IPS-18a (cell line): ENCODE data around the gene CSNK2B.
A peak's percentile ranks its signal among the peaks of the same experiment; 100 is the strongest.

Experiments
- H3K27ac ChIP-seq: one replicate; pipeline ENCODE4 v1.5.1; 2013; ENCODE audit warnings: low read length
- H3K27me3 ChIP-seq: one replicate; pipeline ENCODE4 v1.6.1; 2013; ENCODE audit warnings: mild to moderate bottlenecking, low read length; ENCODE audit not compliant: control insufficient read depth, insufficient read depth
- H3K36me3 ChIP-seq: one replicate; pipeline ENCODE4 v1.6.1; 2013; ENCODE audit warnings: low read depth, low read length; ENCODE audit not compliant: control insufficient read depth
- H3K4me1 ChIP-seq: one replicate; pipeline ENCODE4 v1.6.1; 2013; ENCODE audit warnings: low read depth, low read length; ENCODE audit not compliant: control insufficient read depth
- H3K4me3 ChIP-seq: one replicate; pipeline ENCODE4 v1.5.1; 2013; ENCODE audit warnings: low read length
- H3K9ac ChIP-seq: one replicate; pipeline ENCODE4 v1.6.1; 2013; ENCODE audit warnings: mild to moderate bottlenecking, low read length, moderate library complexity
- H3K9me3 ChIP-seq: one replicate; pipeline ENCODE4 v1.6.1; 2013; ENCODE audit warnings: low read depth, low read length; ENCODE audit not compliant: control insufficient read depth

CSNK2B gene

GRCh38 chr6:31640612-31641011 lies 25.3 kb upstream of the CSNK2B start:
- H3K4me1 ChIP-seq = no peaks in the 10 kb centered on the region
- H3K9ac ChIP-seq = no peak overlapping the region
- no peak overlapping the region for H3K4me3 ChIP-seq
- H3K27me3 ChIP-seq = no peaks in the 10 kb centered on the region
- H3K36me3 ChIP-seq = peaks cover 90% of the 10 kb centered on the region
- H3K27ac ChIP-seq = no peak overlapping the region
- H3K9me3 ChIP-seq = no peaks in the 10 kb centered on the region

DNA sequence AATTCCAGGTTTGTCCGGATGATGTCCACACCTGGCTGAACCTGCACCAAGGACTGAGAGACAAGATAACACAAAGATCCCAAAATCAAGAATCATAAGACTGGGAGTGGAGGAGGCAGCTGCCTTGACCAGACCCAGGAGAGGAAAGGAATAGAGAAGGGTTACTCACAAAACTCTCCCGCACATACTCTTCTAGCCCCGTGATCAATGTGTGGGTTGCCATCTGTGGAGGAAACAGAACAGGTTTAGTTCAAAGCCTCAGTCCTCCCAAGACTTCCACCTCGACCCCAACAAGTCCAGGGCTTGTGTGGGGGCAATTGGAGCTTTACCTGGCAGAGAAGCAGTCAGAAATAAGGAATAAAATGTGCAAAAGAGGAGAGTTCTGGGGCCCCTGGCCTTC lies 24.5 kb upstream of the CSNK2B start:
- H3K27ac ChIP-seq = no peak overlapping the region
- H3K27me3 ChIP-seq = no peaks in the 10 kb centered on the region
- H3K9me3 ChIP-seq = no peaks in the 10 kb centered on the region
- H3K9ac ChIP-seq = no peak overlapping the region
- peaks cover 90% of the 10 kb centered on the region for H3K36me3 ChIP-seq
- H3K4me3 ChIP-seq = no peak overlapping the region
- no peaks in the 10 kb centered on the region for H3K4me1 ChIP-seq

DNA sequence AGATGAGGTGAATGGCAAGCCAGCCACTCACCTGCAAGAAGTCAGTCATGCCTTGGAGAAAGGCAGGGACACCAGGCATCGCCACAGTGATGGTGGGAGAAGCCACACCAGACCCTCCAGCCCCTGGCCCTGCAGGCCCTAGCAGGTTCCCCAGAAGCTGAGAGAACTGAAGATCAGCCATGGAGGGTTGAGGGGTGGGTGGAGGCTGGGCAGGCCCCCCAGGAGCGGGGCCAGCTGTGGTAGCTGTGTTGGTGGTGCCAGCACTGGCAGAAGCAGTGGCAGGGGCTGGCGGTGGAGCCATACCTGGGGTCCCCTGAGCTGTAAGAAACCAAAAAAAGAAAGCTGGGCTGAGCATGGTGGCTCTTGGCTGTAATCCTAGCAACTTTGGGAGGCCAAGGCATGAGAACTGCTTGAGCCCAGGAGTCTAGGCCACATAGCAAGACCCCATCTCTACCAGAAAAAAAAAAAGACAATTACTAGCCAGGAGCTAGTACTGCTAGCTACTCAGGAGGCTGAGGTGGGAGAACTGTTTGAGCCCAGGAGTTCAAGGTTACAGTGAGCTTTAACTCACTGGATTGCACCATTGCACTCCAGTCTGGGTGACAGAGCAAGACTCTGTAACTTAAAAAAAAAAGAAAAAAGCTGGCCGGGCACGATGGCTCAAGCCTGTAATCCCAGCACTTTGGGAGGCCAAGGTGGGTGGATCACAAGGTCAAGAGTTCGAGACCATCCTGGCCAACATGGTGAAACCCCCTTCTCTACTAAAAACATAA lies 22.9 kb upstream of the CSNK2B start:
- no peak overlapping the region for H3K4me3 ChIP-seq
- no peaks in the 10 kb centered on the region for H3K27me3 ChIP-seq
- H3K27ac ChIP-seq = no peak overlapping the region
- H3K36me3 ChIP-seq = peaks cover 86% of the 10 kb centered on the region
- H3K9me3 ChIP-seq = no peaks in the 10 kb centered on the region
- H3K4me1 ChIP-seq = no peaks in the 10 kb centered on the region
- no peak overlapping the region for H3K9ac ChIP-seq

GRCh38 chr6:31643818-31644454 lies 21.9 kb upstream of the CSNK2B start:
- no peaks in the 10 kb centered on the region for H3K27me3 ChIP-seq
- no peak overlapping the region for H3K27ac ChIP-seq
- H3K4me1 ChIP-seq = no peaks in the 10 kb centered on the region
- H3K4me3 ChIP-seq = no peak overlapping the region
- no peak overlapping the region for H3K9ac ChIP-seq
- H3K36me3 ChIP-seq = peaks cover 88% of the 10 kb centered on the region
- H3K9me3 ChIP-seq = no peaks in the 10 kb centered on the region

DNA sequence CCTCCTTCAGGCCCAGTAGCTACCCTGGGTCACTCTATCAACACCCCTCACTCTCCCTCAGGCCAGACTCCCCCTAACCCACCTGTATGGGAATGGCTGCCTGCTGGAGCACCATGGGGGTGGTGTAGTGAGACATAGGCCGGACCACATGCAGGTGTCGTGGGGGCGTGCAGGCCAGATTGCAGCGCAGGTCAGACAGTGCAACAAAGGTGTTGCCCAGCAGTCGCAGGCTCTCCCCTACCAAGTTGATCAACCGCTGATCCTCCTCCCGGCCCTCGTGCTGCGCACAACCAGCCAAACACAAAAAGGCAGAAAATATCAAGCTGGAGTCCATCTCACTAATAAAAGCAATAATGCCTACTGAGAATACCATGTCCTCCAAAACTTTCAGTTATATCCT lies 20.6 kb upstream of the CSNK2B start:
- no peaks in the 10 kb centered on the region for H3K4me1 ChIP-seq
- H3K27ac ChIP-seq = no peak overlapping the region
- H3K36me3 ChIP-seq = peaks cover 84% of the 10 kb centered on the region
- no peak overlapping the region for H3K9ac ChIP-seq
- H3K4me3 ChIP-seq = no peak overlapping the region
- no peaks in the 10 kb centered on the region for H3K27me3 ChIP-seq
- no peaks in the 10 kb centered on the region for H3K9me3 ChIP-seq

- H3K4me1 ChIP-seq = peaks cover 9% of the 10 kb centered on the region
- no peaks in the 10 kb centered on the region for H3K27me3 ChIP-seq
- no peaks in the 10 kb centered on the region for H3K9me3 ChIP-seq
- peak overlapping the region; percentile 87 for H3K9ac ChIP-seq
- peak overlapping the region; percentile 81 for H3K4me3 ChIP-seq
- peak overlapping the region; percentile 81 for H3K27ac ChIP-seq
- peaks cover 29% of the 10 kb centered on the region for H3K36me3 ChIP-seq
Observed at GRCh38 chr6:31651602-31652191, 14.2 kb upstream of the CSNK2B start.

DNA sequence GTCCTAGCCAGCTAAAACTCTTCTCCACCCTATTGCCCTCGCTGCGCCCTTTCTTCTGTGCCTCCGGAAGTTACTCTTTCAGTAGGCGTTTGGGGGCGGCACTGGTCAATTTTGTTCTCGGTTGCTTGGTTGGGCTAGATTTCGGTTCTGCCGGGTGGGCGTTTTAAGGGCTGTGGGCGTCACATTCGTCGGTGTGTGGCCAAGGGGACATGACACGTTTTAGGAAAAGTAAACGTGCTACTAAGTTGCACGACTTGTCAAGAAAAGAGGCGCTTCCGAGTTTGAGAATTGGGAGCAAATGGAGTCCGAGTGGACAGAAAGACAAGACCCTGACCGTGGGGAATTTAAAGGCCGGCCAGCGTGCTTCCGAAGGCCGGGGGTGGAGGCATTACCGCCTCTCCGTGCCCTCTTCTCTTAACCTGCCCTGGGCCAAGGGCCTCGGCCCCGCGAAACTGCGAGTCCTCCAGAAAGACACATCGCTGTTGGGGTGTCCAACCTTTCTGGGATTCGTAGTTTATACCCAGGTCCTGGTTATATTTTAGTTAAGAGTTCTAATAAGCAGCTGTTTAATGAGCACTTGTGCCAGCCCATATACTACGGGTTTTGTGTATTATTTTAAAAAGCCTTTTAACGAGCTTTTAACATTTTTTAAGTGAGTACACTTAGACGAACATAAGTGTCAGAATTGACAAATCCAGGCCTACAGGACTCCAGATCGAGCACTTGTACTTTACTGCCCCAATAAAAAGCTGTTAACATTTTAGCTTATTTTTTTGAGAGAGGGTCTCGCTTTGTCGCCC lies 12.8 kb upstream of the CSNK2B start:
- H3K36me3 ChIP-seq = peaks cover 19% of the 10 kb centered on the region
- H3K4me1 ChIP-seq = peaks cover 9% of the 10 kb centered on the region
- peak overlapping the region; percentile 87 for H3K9ac ChIP-seq
- no peaks in the 10 kb centered on the region for H3K9me3 ChIP-seq
- H3K27ac ChIP-seq = peak overlapping the region; percentile 97
- peak overlapping the region; percentile 81 for H3K4me3 ChIP-seq
- H3K27me3 ChIP-seq = no peaks in the 10 kb centered on the region

DNA sequence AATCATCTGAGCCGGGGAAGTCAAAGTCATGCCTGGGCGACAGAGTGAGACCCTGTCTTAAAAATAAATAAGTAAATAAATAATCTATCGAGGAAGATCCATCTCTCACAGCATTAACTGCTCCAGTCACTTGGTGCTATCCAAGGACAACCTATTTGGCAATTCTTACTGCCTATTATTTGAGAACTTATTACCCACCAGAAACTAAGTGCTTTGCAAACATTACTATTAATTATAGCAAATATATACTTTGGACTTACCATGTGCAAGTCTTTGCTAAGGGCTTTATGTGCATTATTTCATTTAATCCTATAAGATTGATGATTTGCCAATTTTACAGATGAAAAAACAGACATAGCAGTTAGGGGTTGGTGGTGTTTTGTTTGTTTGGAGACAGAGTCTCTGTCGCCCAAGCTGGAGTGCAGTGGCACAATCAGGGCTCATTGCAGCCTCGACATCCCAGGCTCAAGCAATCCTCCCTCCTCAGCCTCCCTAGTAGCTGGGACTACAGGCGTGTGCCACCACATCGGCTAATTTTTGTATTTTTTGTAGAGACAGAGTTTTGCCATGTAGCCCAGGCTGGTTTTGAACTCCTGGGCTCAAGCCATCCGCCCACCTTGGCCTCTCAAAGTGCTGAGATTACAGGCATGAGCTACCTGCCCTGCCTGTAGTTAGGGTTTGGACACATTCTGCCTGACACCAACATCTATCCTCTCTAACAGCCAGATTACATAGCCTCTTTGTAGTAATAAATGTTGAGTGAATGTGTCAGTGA lies 11.1 kb upstream of the CSNK2B start:
- no peak overlapping the region for H3K9ac ChIP-seq

DNA sequence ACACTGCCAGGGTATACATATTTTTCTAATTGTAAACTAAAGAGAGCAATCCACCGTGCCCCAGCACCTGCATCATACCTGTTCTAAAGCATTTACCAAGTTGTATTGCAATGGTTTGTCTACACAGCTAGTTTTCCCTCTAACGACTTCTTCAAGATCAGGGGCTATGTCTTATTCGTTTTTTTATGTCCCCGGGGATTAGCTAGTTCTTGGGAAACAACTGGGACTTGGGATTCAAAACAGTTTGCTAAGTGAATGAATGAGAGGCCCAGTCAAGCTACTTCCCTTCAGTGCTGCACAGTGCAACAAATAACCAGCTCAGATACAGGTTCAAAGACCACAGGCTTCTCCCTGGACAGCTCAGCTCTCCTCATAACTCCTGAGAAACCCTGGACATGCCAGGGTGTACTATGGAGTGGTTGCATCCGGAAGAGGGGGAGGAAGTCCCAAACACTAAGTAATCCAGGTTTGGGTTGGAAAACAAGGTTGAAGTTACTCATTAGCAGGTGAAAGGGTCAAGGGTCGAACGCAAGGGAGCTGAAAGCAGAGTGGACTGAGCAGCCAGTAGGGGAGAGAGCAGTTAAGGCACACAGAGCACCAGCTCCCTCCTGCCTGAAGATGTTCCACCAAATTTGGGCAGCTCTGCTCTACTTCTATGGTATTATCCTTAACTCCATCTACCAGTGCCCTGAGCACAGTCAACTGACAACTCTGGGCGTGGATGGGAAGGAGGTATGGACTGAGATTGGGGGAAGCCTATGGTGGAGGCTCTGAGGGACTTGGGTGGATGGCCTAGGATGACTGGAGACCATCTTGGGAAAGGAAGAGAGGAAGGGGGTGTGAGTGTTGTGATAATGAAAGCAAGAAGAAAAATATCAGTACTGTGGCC lies 10.3 kb upstream of the CSNK2B start, which contains the start of gene APOM:
Gene APOM (plus strand): TSS at position 546 of the 889 bp plus-strand sequence. CDS start 73 bp downstream, at position 619.
- H3K36me3 ChIP-seq = peaks cover 4% of the 10 kb centered on the region
- H3K9ac ChIP-seq = no peak within 1 kb of the TSS
- H3K9me3 ChIP-seq = no peaks in the 10 kb centered on the region
- no peak within 1 kb of the TSS for H3K27ac ChIP-seq
- H3K4me3 ChIP-seq = no peak within 1 kb of the TSS
- no peaks in the 10 kb centered on the region for H3K27me3 ChIP-seq
- H3K4me1 ChIP-seq = peaks cover 9% of the 10 kb centered on the region

More for the DNA sequence above, 11.1 kb upstream of the CSNK2B start:
- Histone ChIP-seq H3K4me3 (no peak overlapping the region), H3K9me3 (no peaks in the 10 kb centered on the region), H3K4me1 (peaks cover 9% of the 10 kb centered on the region), H3K27me3 (no peaks in the 10 kb centered on the region), H3K27ac (no peak overlapping the region), H3K36me3 (peaks cover 5% of the 10 kb centered on the region)

DNA sequence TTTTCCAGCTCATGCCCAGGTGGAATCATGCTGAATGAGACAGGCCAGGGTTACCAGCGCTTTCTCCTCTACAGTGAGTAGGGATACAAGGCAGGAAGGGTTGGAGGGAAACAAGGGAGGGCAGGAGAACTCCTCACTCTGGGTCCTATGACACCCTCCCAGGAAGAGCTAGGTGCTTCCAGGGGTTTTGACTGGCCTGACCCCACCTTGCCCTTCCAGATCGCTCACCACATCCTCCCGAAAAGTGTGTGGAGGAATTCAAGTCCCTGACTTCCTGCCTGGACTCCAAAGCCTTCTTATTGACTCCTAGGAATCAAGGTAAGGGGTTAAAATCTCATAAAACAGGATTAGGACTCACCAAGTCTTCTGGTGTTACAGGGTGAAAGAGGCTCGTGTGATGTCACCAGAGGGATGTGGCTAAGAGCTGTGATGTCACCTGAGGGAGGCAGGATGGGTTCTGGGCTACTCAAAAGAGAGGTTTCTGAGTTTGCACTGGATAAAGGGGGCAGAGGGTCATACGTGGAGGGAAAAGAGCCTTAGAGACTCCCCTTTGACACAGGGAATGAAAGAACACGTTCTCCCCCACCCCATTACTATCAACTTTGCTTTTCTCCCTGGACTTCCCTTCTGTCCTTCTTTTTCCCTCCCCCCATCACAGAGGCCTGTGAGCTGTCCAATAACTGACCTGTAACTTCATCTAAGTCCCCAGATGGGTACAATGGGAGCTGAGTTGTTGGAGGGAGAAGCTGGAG lies 8.3 kb upstream of the CSNK2B start:
- Histone ChIP-seq H3K4me1 (peaks cover 3% of the 10 kb centered on the region), H3K4me3 (no peak overlapping the region), H3K27ac (no peak overlapping the region), H3K9ac (no peak overlapping the region), H3K36me3 (peaks cover 5% of the 10 kb centered on the region), H3K27me3 (no peaks in the 10 kb centered on the region), H3K9me3 (no peaks in the 10 kb centered on the region)
